SU-DHL-6 (cell line): ENCODE data around the gene CPNE4.

Experiments
- CTCF ChIP-seq: fragments of 200-600 bp; sonication (generic); IDR thresholded peaks from one replicate; pipeline ENCODE4 v1.5.1; 2017; ENCODE audit warnings: antibody characterized with exemption, mild to moderate bottlenecking, low read length, moderate library complexity; ENCODE audit not compliant: insufficient read depth, poor library complexity, severe bottlenecking
- EZH2phosphoT487 ChIP-seq: fragments of 200-600 bp; sonication (generic), shearing (Covaris generic); conservative IDR thresholded peaks from 2 replicates; pipeline ENCODE4 v1.6.1; 2018; ENCODE audit warnings: mild to moderate bottlenecking, antibody characterized with exemption, low read length, moderate library complexity, mixed read lengths

- TF ChIP-seq CTCF = no peak
- no peak for TF ChIP-seq EZH2phosphoT487
These were observed 76.8 kb downstream of the CPNE4 start for GRCh38 chr3:131957980-131958379.
